NCI-H526 (cell line): Measurements from ENCODE around the gene PPIA.

ENCODE experiments used
- DNase-seq, 2 experiments: peaks; one replicate each; lab custom pipeline; 2025; lab: John Stamatoyannopoulos, UW

Gene PPIA

GRCh38 chr7:44796504-44797328, at the start of gene PPIA:
PPIA (plus strand) TSS chr7:44796681; CDS start chr7:44796725, 44 bp downstream.
- peak; percentile 91 to 99 for DNase-seq

GRCh38 chr7:44748045-44748947, 48.2 kb upstream of the PPIA start, which contains the start of gene ZMIZ2:
ZMIZ2 (plus strand) TSS chr7:44748847; CDS start chr7:44756250, 7,403 bp downstream.
- peak; percentile 52 to 97 for DNase-seq

DNA sequence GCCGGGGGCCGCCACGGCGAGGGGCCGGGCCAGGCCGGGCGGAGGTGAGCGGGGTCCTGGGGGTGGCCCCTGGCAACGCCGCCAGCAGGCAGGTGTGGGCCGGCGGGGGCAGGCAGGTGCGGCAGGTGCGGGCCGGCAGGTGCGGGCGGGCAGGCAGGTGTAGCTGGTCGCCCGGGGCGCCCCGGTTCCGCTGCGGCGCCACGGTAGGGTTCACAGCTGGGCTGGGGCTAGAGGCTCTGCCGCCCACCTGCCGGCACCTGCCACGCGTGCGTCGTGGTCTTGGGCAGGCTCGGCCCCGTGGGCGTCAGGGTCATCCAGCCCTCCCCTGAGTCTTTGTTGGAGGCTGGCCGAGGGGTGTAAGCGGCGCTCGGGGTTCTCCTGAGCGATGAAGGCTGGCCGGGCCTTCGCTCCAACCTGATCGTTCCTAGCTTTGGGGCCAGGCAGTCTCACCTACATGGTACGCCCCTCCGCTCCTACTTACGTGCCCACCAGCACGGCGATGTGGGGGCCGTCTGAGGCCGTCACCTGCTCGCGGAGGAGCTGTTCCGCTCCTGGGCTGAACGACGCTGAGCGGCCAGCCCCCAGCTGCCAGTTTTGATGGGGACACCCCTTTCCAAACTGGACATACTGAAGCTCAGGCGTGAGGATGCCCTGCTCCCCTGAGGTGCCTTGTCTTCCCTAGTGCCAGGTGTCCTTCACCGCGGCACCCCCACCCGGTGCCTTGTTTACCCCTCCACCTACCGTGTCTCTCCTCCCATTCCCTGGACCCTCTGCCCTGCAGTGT, 47.3 kb upstream of the PPIA start:
- peak in 1 of 2 experiments; percentile 73 for DNase-seq

DNA sequence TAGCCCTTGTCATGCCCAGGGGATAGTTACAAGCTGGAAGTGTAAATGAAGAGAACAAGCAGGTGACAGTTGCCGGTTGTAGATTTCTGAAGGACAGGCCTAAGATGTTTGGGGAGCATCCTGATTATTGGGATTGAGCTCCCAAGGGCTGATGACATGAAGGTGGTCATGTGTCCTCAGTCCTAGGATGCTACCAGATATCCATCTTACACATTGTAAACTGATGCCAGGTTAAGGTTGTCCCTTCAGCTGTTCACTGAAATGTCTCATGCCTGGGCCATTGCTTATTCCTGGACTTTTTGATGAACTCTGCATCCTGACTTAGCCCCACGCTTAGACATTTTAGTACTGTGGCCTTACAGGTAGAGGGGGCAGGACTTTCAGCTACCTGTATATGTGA, 46.5 kb upstream of the PPIA start:
- DNase-seq, result no peak

DNA sequence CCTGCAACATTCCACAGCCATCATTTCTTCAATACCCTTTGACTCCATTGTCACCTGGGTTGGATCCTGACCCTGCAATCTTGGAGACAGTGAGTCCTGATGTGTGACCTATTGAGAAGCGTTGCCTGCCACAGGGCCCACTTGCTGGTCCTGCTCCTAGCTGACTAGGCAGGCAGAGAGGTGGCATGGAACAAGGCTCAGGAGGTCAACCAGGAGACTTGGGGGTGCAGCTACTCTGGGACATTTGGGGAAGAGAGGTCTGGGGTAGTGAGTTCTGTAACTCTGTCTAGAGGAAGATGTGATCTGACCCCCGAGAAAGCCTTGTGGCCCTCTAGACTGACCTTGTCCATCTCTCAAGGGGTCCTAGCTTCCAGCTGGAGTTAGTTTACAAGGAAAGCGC, 46.1 kb upstream of the PPIA start:
- no peak for DNase-seq

DNA sequence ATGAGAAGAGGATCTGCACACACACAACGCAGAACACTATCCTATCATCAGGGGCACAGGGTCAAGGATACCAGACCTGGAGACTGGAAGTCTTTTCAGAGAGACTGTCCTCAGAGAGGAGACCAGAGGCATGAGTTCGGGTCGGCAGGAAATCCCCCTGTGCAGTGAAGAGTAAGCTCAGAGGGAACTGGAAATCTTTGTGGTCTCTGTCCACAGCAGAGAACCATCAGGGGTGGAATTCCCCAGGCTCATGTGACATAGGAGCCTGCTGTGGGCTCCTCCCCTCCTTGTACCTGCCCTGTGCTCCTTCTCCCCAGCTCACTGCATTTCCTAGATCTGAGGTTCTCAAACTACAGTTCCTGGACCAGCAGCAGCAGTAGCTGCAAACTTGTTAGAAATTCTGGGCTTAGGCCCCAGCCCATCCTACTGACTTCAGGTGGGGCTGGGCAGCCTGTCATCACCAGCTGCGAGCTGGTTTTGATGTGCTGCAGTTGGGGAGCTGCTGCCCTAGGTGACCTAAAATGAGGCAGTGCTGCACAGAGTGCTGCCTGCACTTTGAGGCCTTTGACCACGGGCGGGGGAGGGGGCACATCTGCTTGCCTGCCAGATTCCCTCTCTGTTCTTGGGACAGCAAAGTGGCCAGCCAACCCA, 45.4 kb upstream of the PPIA start:
- no peak for DNase-seq

GRCh38 chr7:44752822-44753221, 43.7 kb upstream of the PPIA start:
- DNase-seq, result peak in 1 of 2 experiments; percentile 12

GRCh38 chr7:44754802-44755697, 41.4 kb upstream of the PPIA start:
- no peak for DNase-seq

- DNase-seq, result no peak
Measured at GRCh38 chr7:44755698-44756627, 40.5 kb upstream of the PPIA start.

GRCh38 chr7:44756904-44757303, 39.6 kb upstream of the PPIA start:
- DNase-seq, result no peak

DNA sequence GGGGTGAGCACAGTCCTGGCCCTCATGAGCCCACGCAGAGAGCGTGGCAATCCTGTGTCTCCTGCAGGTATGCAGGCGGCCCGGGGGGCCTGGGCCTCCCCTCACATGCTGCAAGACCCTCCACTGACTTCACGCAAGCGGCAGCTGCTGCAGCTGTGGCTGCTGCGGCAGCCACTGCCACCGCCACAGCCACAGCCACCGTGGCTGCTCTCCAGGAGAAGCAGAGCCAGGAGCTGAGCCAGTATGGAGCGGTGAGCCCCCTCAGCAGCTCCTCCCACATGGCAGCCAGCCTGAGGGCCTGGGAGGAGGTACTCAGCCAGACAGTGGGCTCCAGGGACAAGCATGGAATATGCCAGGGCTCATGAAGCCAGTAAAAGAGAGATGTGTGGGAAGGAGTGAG, 39.2 kb upstream of the PPIA start:
- DNase-seq, result no peak

- no peak for DNase-seq
Measured at GRCh38 chr7:44757739-44758138, 38.7 kb upstream of the PPIA start.

- DNase-seq, result no peak
Measured at GRCh38 chr7:44759246-44759645, 37.2 kb upstream of the PPIA start.

- DNase-seq, result no peak
Measured at GRCh38 chr7:44760034-44760580, 36.4 kb upstream of the PPIA start.

GRCh38 chr7:44761207-44762161, 35.0 kb upstream of the PPIA start:
- no peak for DNase-seq

DNA sequence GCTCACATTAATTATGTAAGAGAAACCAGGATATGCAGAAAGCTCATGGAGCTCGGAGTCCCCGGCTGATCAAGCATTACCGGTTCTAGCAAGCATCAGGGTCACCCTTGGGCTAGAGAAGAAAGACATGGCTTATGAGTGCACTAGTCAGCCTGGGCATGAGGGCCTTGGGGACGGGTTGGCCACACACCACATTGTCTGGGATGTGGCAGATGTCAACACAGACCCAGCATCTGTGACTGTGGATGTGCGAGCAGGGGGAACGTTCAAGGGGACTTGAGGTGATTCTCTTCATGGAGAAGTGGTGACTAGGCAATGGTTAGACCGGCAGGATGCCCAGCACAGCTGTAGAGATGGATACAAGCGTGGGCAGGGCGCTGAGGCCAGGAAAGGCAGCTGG, 34.2 kb upstream of the PPIA start:
- no peak for DNase-seq

DNA sequence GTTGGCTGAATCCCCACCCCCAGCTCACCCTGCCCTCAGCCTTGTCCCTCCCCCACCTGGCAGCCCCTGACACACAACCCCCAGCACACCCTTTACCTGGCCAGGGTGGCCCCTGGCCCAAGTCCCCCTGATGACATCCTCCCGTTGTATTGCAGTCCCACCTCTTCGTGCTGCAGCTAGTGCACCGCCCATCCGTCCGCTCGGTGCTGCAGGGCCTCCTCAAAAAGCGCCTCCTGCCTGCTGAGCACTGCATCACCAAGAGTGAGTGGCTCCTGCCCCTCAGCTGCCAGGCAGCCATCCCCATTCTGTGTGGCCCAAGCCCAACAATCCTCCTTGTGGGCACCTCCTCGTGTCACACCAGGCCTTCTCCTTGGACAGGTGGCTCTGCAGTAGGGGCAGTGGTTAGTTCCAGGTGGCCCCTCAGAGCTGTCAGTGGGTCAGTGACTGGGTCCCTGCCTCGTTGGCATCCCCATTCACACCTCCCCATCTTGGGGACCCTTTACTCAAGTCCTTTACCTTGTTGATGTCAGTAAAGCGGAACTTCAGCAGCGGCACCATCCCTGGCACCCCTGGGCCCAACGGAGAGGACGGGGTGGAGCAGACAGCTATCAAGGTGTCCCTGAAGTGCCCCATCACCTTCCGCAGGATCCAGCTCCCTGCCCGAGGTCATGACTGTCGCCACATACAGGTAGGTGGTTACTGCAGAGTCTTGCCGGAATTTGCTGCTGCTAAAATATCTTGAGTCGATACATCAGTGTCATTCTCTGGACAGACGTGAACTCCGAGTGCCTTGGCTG, 33.6 kb upstream of the PPIA start:
- no peak for DNase-seq
